SK-N-SH (cell line): ENCODE measurements around the gene CAGE1. TPM values are rescaled to one million over a fixed set of nuclear protein-coding genes. Genes with fewer than 3 reads are reported as not detected.
"Not testable (repeated sequence)": the region's sequence is repeated elsewhere in the genome, so short reads cannot be mapped to it uniquely, and the experiment has no call there.

Experiments
- CTCF ChIA-PET: fragments of 300-600, 350-600 bp; formaldehyde crosslinking; extraction: SDS; loops from one replicate; lab custom pipeline; 2021; lab: Yijun Ruan, JAX
- POLR2A ChIA-PET: fragments of 350-600 bp; sonication (Branson Sonifier 250); formaldehyde crosslinking; extraction: SDS; loops from one replicate; lab custom pipeline; 2020; ENCODE audit warnings: antibody characterized with exemption, inconsistent platforms; lab: Yijun Ruan, JAX
- DNase-seq: peaks from one replicate; pipeline ENCODE4 v3.0.0; 2012
- H2AFZ ChIP-seq: fragments of 200-600 bp; sonication (generic); 2 replicates; pipeline ENCODE4 v1.8.1; 2016; ENCODE audit warnings: antibody characterized with exemption, mild to moderate bottlenecking, low read depth
- H3F3A ChIP-seq: fragments of 200-600 bp; sonication (generic); replicated peaks from 2 replicates; pipeline ENCODE3; 2016; ENCODE audit warnings: antibody characterized with exemption, mild to moderate bottlenecking; ENCODE audit not compliant: insufficient read depth
- H3K27ac ChIP-seq, 2 experiments: fragments of 200-500 bp in 1 of 2; fragments of 200-600 bp in 1 of 2; sonication (Bioruptor generic) in 1 of 2; sonication (generic), shearing (Covaris generic) in 1 of 2; 2 replicates each; pipeline versions ENCODE4 v1.5.1 to v1.6.1; 2014 to 2016; ENCODE audit warnings: low read depth in 2 of 2, inconsistent platforms in 1 of 2, low read length in 1 of 2, mild to moderate bottlenecking in 1 of 2, mixed read lengths in 1 of 2
- H3K27me3 ChIP-seq: fragments of 200-600 bp; sonication (generic), shearing (Covaris generic); 2 replicates; pipeline ENCODE4 v1.6.1; 2016; ENCODE audit warnings: mixed run types; ENCODE audit not compliant: insufficient read depth
- H3K36me3 ChIP-seq, 2 experiments: fragments of 200-500 bp in 1 of 2; fragments of 200-600 bp in 1 of 2; sonication (Bioruptor generic) in 1 of 2; sonication (generic) in 1 of 2; replicated peaks in 1 of 2; 2 replicates each; pipeline versions ENCODE3 to v1.5.1; 2014 to 2016; ENCODE audit warnings: low read length in 1 of 2, mild to moderate bottlenecking in 1 of 2; ENCODE audit not compliant: insufficient read depth in 2 of 2, control insufficient read depth in 1 of 2
- H3K4me1 ChIP-seq, 2 experiments: fragments of 200-500 bp in 1 of 2; fragments of 200-600 bp in 1 of 2; sonication (Bioruptor generic) in 1 of 2; sonication (generic), shearing (Covaris generic) in 1 of 2; 2 replicates each; pipeline versions ENCODE4 v1.5.1 to v1.6.1; 2014 to 2016; ENCODE audit warnings: low read depth in 1 of 2, low read length in 1 of 2, mixed run types in 1 of 2; ENCODE audit not compliant: insufficient read depth in 2 of 2, control insufficient read depth in 1 of 2
- H3K4me2 ChIP-seq: fragments of 200-600 bp; sonication (generic), shearing (Covaris generic); 2 replicates; pipeline ENCODE4 v1.6.1; 2017; ENCODE audit warnings: mixed run types
- H3K4me3 ChIP-seq, 2 experiments: fragments of 200-500 bp in 1 of 2; fragments of 200-600 bp in 1 of 2; sonication (Bioruptor generic) in 1 of 2; sonication (generic), shearing (Covaris generic) in 1 of 2; 2 replicates each; pipeline versions ENCODE4 v1.5.1 to v1.8.1; 2014 to 2016; ENCODE audit warnings: low read depth in 2 of 2, inconsistent platforms in 1 of 2, low read length in 1 of 2, mild to moderate bottlenecking in 1 of 2, mixed read lengths in 1 of 2, moderate library complexity in 1 of 2
- H3K79me2 ChIP-seq: fragments of 200-600 bp; sonication (generic); 2 replicates; pipeline ENCODE4 v1.8.1; 2017; ENCODE audit warnings: mild to moderate bottlenecking; ENCODE audit not compliant: insufficient read depth
- H3K9ac ChIP-seq: fragments of 200-600 bp; sonication (generic); 2 replicates; pipeline ENCODE4 v1.6.1; 2017; ENCODE audit warnings: mixed run types
- H3K9me2 ChIP-seq: fragments of 200-600 bp; sonication (generic); 2 replicates; pipeline ENCODE4 v1.6.1; 2017; ENCODE audit warnings: mixed run types
- H3K9me3 ChIP-seq: fragments of 200-600 bp; sonication (generic); 2 replicates; pipeline ENCODE4 v1.6.1; 2017; ENCODE audit warnings: mixed run types, mild to moderate bottlenecking, moderate library complexity
- H4K20me1 ChIP-seq: fragments of 200-600 bp; sonication (generic); 2 replicates; pipeline ENCODE4 v1.6.1; 2017; ENCODE audit warnings: mild to moderate bottlenecking, mixed run types; ENCODE audit not compliant: insufficient read depth
- CTCF ChIP-seq: fragments of 200-600 bp; sonication (generic); IDR thresholded peaks from 2 replicates; pipeline ENCODE4 v1.6.1; 2017; ENCODE audit warnings: antibody characterized with exemption, mild to moderate bottlenecking, moderate library complexity
- ELF1 ChIP-seq: IDR thresholded peaks from 2 replicates; pipeline ENCODE4 v1.4.0; 2012
- FOXJ3 ChIP-seq: sonication (generic); formaldehyde crosslinking; IDR thresholded peaks from 2 replicates; pipeline ENCODE4 v1.5.1; 2020; ENCODE audit warnings: mild to moderate bottlenecking, missing genetic modification reagents
- GABPA ChIP-seq: IDR thresholded peaks from 2 replicates; pipeline ENCODE4 v1.4.0; 2012; ENCODE audit warnings: low read depth, mild to moderate bottlenecking
- NRF1 ChIP-seq: IDR thresholded peaks from 2 replicates; pipeline ENCODE4 v1.6.1; 2012; ENCODE audit warnings: low read depth, mild to moderate bottlenecking, low read length
- POLR2AphosphoS5 ChIP-seq: IDR thresholded peaks from 2 replicates; pipeline ENCODE4 v1.6.1; 2012; ENCODE audit warnings: low read depth, low read length
- RFX5 ChIP-seq: IDR thresholded peaks from 2 replicates; pipeline ENCODE4 v1.6.1; 2012; ENCODE audit warnings: mild to moderate bottlenecking, improper control_type of control experiment, low read length
- SMC3 ChIP-seq: IDR thresholded peaks from 2 replicates; pipeline ENCODE4 v1.6.1; 2012; ENCODE audit warnings: low read depth, low read length, improper control_type of control experiment
- ZBTB33 ChIP-seq: IDR thresholded peaks from 2 replicates; pipeline ENCODE4 v1.4.0; 2012; ENCODE audit warnings: low read depth, borderline replicate concordance
- WGBS: methylation state at CpG from one replicate; pipeline ENCODE4 v1.1.6; 2017; ENCODE audit warnings: low lambda C conversion rate; 5-methylcytosine and 5-hydroxymethylcytosine counted together
- polyA plus RNA-seq, 3 experiments: library from polyadenylated mRNA; depleted of rRNA; stranded (reverse); fragments of >200 nt; gene quantifications; 2 replicates each; pipeline ENCODE4 v1.2.3, GENCODE V29; 2012
- TF ChIP-seq, protein P1 (sequence below): IDR thresholded peaks from 2 replicates; pipeline ENCODE4 v1.4.0; 2012; ENCODE audit warnings: low read depth, borderline replicate concordance

Gene CAGE1
- polyA plus RNA-seq, 1 of the 3 experiments (the other 2 are of a cell fraction), result not detected

DNA sequence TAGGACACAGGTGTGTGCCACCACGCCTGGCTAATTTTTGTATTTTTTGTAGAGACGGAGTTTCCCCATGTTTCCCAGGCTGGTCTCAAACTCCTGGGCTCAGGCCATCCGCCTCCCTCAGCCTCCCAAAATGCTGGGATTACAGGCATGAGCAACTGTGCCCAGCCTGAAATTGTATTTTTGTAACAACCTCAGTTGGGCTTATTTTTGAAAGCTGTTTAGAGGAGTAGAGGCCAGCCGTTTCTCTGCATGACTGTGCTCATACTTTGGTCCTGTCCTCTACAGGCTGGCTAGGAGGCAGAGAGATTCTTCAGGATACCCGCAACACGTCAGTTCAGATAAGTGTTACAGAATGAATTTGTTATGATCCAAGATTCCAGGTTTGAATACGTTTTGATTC lies 22.1 kb downstream of the CAGE1 start:
- CTCF ChIA-PET, result interaction anchor here (1.4 kb wide), 1 partner anchor 11 kb away, joined by 5 read pairs; no protein-coding TSS in a partner anchor

GRCh38 chr6:7351916-7352315 lies 37.6 kb downstream of the CAGE1 start:
- H3K79me2 ChIP-seq, H3K27me3 ChIP-seq, POLR2A ChIA-PET, H3K36me3 ChIP-seq, H3K9me3 ChIP-seq, H3F3A ChIP-seq, H3K9me2 ChIP-seq, H4K20me1 ChIP-seq, DNase-seq, H3K9ac ChIP-seq, H2AFZ ChIP-seq, H3K4me2 ChIP-seq, H3K4me3 ChIP-seq, H3K27ac ChIP-seq, H3K4me1 ChIP-seq, CTCF ChIA-PET: not testable (repeated sequence)
- WGBS, result 19% methylated on average over 3 of the region's 3 CpGs

More for the DNA sequence above, 22.1 kb downstream of the CAGE1 start:
- H3K4me3 ChIP-seq, result no peak overlapping the region
- DNase-seq, result no peak
- H2AFZ ChIP-seq, result no peak overlapping the region
- WGBS, result 62% methylated on average over 7 of the region's 7 CpGs
- TF ChIP-seq POLR2AphosphoS5 (no peak), ZBTB33 (no peak), SMC3 (no peak), FOXJ3 (CRISPR knock-in tag) (no peak), RFX5 (no peak), ELF1 (no peak), NRF1 (no peak), GABPA (no peak), CTCF (no peak)
- TF ChIP-seq, protein P1, sequence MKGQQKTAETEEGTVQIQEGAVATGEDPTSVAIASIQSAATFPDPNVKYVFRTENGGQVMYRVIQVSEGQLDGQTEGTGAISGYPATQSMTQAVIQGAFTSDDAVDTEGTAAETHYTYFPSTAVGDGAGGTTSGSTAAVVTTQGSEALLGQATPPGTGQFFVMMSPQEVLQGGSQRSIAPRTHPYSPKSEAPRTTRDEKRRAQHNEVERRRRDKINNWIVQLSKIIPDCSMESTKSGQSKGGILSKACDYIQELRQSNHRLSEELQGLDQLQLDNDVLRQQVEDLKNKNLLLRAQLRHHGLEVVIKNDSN, result no peak
- TF ChIP-seq, all 33 proteins: peak for 0
- H3K9ac ChIP-seq, result no peak overlapping the region
- no peak overlapping the region for H3K27ac ChIP-seq
- no peaks in the 10 kb centered on the region for H4K20me1 ChIP-seq
- no peaks in the 10 kb centered on the region for H3K9me2 ChIP-seq
- no peaks in the 10 kb centered on the region for H3K79me2 ChIP-seq
- no peaks in the 10 kb centered on the region for H3K27me3 ChIP-seq
- POLR2A ChIA-PET, result no interaction called here
- no peaks in the 10 kb centered on the region for H3K9me3 ChIP-seq
- no peaks in the 10 kb centered on the region for H3F3A ChIP-seq
- H3K36me3 ChIP-seq, result no peaks in the 10 kb centered on the region
- no peak overlapping the region for H3K4me2 ChIP-seq
- H3K4me1 ChIP-seq, result no peaks in the 10 kb centered on the region

- H3K27ac ChIP-seq, H3K36me3 ChIP-seq, H3K9me3 ChIP-seq, CTCF ChIA-PET, H3K9ac ChIP-seq, H3K27me3 ChIP-seq, DNase-seq, POLR2A ChIA-PET, H2AFZ ChIP-seq, H3K9me2 ChIP-seq, H3K4me3 ChIP-seq, H3K4me1 ChIP-seq, H3F3A ChIP-seq, H3K79me2 ChIP-seq, H3K4me2 ChIP-seq, H4K20me1 ChIP-seq: not testable (repeated sequence)
- 69% methylated on average over 1 of the region's 1 CpG for WGBS
Measured at GRCh38 chr6:7350591-7350990, 39.0 kb downstream of the CAGE1 start.

DNA sequence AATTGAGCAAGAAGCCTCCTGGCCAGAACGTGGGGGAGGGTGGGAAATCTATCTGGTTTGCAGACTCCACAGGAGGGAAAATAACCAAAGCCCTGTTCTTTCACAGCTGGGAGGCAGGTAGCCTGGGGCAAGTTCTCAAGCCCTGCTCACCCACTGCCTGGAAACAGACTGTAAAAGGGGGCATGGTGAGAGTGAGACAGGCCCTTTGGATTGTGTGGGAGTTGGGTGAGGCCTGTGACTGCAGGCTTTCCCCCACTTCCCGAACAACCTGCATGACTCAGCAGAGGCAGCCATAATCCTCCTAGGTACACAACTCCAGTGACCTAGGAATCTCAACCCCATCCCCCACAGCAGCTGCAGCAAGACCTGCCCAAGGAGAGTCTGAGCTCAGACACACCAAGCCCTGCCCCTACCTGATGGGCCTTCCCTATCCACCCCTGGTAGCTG lies 42.0 kb downstream of the CAGE1 start:
- H3K9ac ChIP-seq, H2AFZ ChIP-seq, H3K4me1 ChIP-seq, H3K27me3 ChIP-seq, DNase-seq, H4K20me1 ChIP-seq, H3K9me2 ChIP-seq, H3K27ac ChIP-seq, CTCF ChIA-PET, H3K36me3 ChIP-seq, H3K79me2 ChIP-seq, H3K4me2 ChIP-seq, H3K4me3 ChIP-seq, H3K9me3 ChIP-seq, H3F3A ChIP-seq, POLR2A ChIA-PET: not testable (repeated sequence)
- WGBS, result 48% methylated on average over 2 of the region's 2 CpGs
